K562 (cell line): ENCODE measurements around the gene NUP205. TPM values are rescaled to one million over a fixed set of nuclear protein-coding genes. Genes with fewer than 3 reads are reported as not detected.

Experiments used
- ATAC-seq: fragments of 200-7000 bp; cut with Tn5 transposase; 3 replicates; pipeline ENCODE4 v1.9.1; 2020; ENCODE audit warnings: moderate library complexity
- BruUV-seq: library from RNA; stranded (reverse); fragments of 400-500 nt; replicated peaks from 2 replicates; lab custom pipeline; 2021; lab: Mats Ljungman, UMichigan
- CTCF ChIA-PET: fragments of 300-600 bp; formaldehyde crosslinking; extraction: SDS; loops from one replicate; lab custom pipeline; 2021; ENCODE audit warnings: low intra/inter-chr PET ratio; lab: Yijun Ruan, JAX
- POLR2A ChIA-PET: fragments of 300-600, 350-650 bp; sonication (Branson Sonifier 250); formaldehyde crosslinking; extraction: SDS; loops from one replicate; lab custom pipeline; 2021; ENCODE audit warnings: antibody characterized with exemption, inconsistent platforms; lab: Yijun Ruan, JAX
- DNase-seq, 4 experiments: peaks; one replicate each; pipeline versions ENCODE4 v3.0.0 to v3.0.0-alpha.2; 2011 to 2018; ENCODE audit warnings: low spot score in 3 of 4, mixed read lengths in 3 of 4; ENCODE audit errors: extremely low read depth in 1 of 4
- FAIRE-seq: peaks from 2 replicates; lab custom pipeline; 2011; peaks lifted over from hg19 to GRCh38; lab: Jason Lieb, UNC
- H2AFZ ChIP-seq: 2 replicates; pipeline ENCODE4 v1.6.0; 2011; ENCODE audit warnings: low read depth, low read length, control low read depth, inconsistent platforms
- H3K27ac ChIP-seq: fragments of 200-600 bp; 3 replicates; pipeline ENCODE4 v1.8.0; 2011; ENCODE audit warnings: low read depth, mild to moderate bottlenecking, control low read depth, inconsistent platforms, low read length, moderate library complexity, mixed read lengths; ENCODE audit errors: extremely low read depth
- H3K27me3 ChIP-seq, 2 experiments: fragments of 300-600 bp in 1 of 2; 2 replicates in 1 of 2; 3 replicates in 1 of 2; pipeline versions ENCODE4 v1.6.0 to v1.8.0; 2011; ENCODE audit warnings: inconsistent platforms in 2 of 2, low read length in 2 of 2, mild to moderate bottlenecking in 1 of 2, mixed read lengths in 1 of 2, moderate library complexity in 1 of 2; ENCODE audit not compliant: control insufficient read depth in 2 of 2, insufficient read depth in 2 of 2
- H3K36me3 ChIP-seq: fragments of 300-600 bp; 3 replicates; pipeline ENCODE4 v1.8.0; 2011; ENCODE audit warnings: mild to moderate bottlenecking, low read length, inconsistent platforms; ENCODE audit not compliant: control insufficient read depth, insufficient read depth
- H3K4me1 ChIP-seq, 2 experiments: fragments of 200-600 bp in 1 of 2; replicated peaks in 1 of 2; 2 replicates in 1 of 2; 3 replicates in 1 of 2; pipeline versions ENCODE4 v1.5.1 to v1.8.0; 2011; ENCODE audit warnings: inconsistent platforms in 2 of 2, low read length in 2 of 2, mild to moderate bottlenecking in 1 of 2, mixed read lengths in 1 of 2, moderate library complexity in 1 of 2; ENCODE audit not compliant: control insufficient read depth in 2 of 2, insufficient read depth in 2 of 2
- H3K4me2 ChIP-seq: 2 replicates; pipeline ENCODE4 v1.6.1; 2011; ENCODE audit warnings: low read length, control low read depth, inconsistent platforms, mixed read lengths; ENCODE audit not compliant: insufficient read depth
- H3K4me3 ChIP-seq: fragments of 200-600 bp; sonication (generic), shearing (Covaris generic); 2 replicates; pipeline ENCODE4 v1.5.1; 2016; ENCODE audit warnings: control low read depth, inconsistent platforms
- H3K79me2 ChIP-seq: fragments of 200-600 bp; 3 replicates; pipeline ENCODE4 v1.8.0; 2011; ENCODE audit warnings: low read length, inconsistent platforms; ENCODE audit not compliant: control insufficient read depth, insufficient read depth
- H3K9ac ChIP-seq, 2 experiments: 2 replicates each; pipeline versions ENCODE4 v1.6.0 to v1.6.1; 2011; ENCODE audit warnings: low read depth in 2 of 2, low read length in 2 of 2, control low read depth in 1 of 2, inconsistent platforms in 1 of 2, mild to moderate bottlenecking in 1 of 2, mixed read lengths in 1 of 2; ENCODE audit not compliant: insufficient read depth in 1 of 2
- H3K9me1 ChIP-seq: one replicate; pipeline ENCODE4 v1.6.0; 2011; ENCODE audit warnings: inconsistent platforms, mild to moderate bottlenecking, low read length, moderate library complexity; ENCODE audit not compliant: control insufficient read depth, insufficient read depth
- H3K9me3 ChIP-seq: replicated peaks from 2 replicates; pipeline ENCODE4 v1.5.1; 2011; ENCODE audit warnings: low read depth, low read length, inconsistent platforms; ENCODE audit not compliant: control insufficient read depth, insufficient read depth
- H4K20me1 ChIP-seq: replicated peaks from 2 replicates; pipeline ENCODE4 v1.6.1; 2011; ENCODE audit warnings: low read length, inconsistent platforms, mixed read lengths; ENCODE audit not compliant: control insufficient read depth, insufficient read depth
- BCOR ChIP-seq: fragments of 450-650 bp; IDR thresholded peaks from 2 replicates; pipeline ENCODE4 v1.6.1; 2016
- CUX1 ChIP-seq: fragments of 200-800 bp; sonication (Bioruptor generic); IDR thresholded peaks from 2 replicates; pipeline ENCODE4 v1.6.1; 2016; ENCODE audit warnings: missing genetic modification characterization, missing compliant biosample characterization
- MAFK ChIP-seq: IDR thresholded peaks from 2 replicates; pipeline ENCODE4 v1.6.1; 2011; ENCODE audit warnings: low read length, improper control_type of control experiment
- PHF8 ChIP-seq: fragments of 200-600 bp; sonication (generic); IDR thresholded peaks from 2 replicates; pipeline ENCODE4 v1.6.1; 2012; ENCODE audit warnings: mixed run types, mild to moderate bottlenecking, inconsistent platforms, low read length, moderate library complexity, borderline replicate concordance
- SMAD1 ChIP-seq: fragments of 150-350 bp; IDR thresholded peaks from 2 replicates; pipeline ENCODE4 v1.6.1; 2014; ENCODE audit warnings: low read length, low read depth; ENCODE audit not compliant: partially characterized antibody
- TCF3 ChIP-seq: sonication (generic); formaldehyde crosslinking; IDR thresholded peaks from 2 replicates; pipeline ENCODE4 v1.4.0; 2020; ENCODE audit warnings: mild to moderate bottlenecking, missing genetic modification reagents
- TEAD4 ChIP-seq, 2 experiments: sonication (generic) in 1 of 2; formaldehyde crosslinking in 1 of 2; IDR thresholded peaks; 2 replicates each; pipeline versions ENCODE4 v1.6.1 to v1.8.0; 2012 to 2022; ENCODE audit warnings: borderline replicate concordance in 1 of 2, inconsistent platforms in 1 of 2, low read length in 1 of 2, mild to moderate bottlenecking in 1 of 2, missing genetic modification reagents in 1 of 2
- ZNF318 ChIP-seq, 2 experiments: fragments of 450-650 bp; IDR thresholded peaks; 2 replicates each; pipeline ENCODE4 v1.6.1; 2016; ENCODE audit warnings: mild to moderate bottlenecking in 2 of 2, borderline replicate concordance in 1 of 2, low read depth in 1 of 2, moderate library complexity in 1 of 2
- WGBS: fragments of 100-300 bp; shearing (Covaris generic); methylation state at CpG from one replicate; pipeline ENCODE4 v1.1.6; 2016; ENCODE audit warnings: low coverage, mixed read lengths; ENCODE audit not compliant: insufficient coverage; ENCODE audit errors: missing lambda C conversion rate; 5-methylcytosine and 5-hydroxymethylcytosine counted together
- in situ Hi-C: fragments of 300-500 bp; cut with MboI; formaldehyde crosslinking; loops from 4 replicates; pipeline ENCODE4 v1.15.0; 2018; ENCODE audit warnings: inconsistent platforms, mixed read lengths
- intact Hi-C: fragments of 100-400 bp; cut with micrococcal nuclease; formaldehyde crosslinking; loops from 2 replicates; pipeline ENCODE4 v1.14.2; 2022
- polyA plus RNA-seq, 8 experiments: library from polyadenylated mRNA; depleted of rRNA in 4 of 8; stranded (reverse) in 5 of 8; unstranded in 3 of 8; fragments of >200 nt; fragmentation: Nextera tagmentation in 2 of 8; fragmentation: Illumina TruSeq in 1 of 8; extraction: Ambion mirVana in 2 of 8; extraction: Trizol in 1 of 8; gene quantifications; 2 replicates each; pipeline versions ENCODE4 v1.2.1 to v1.2.3, GENCODE V29; 2011 to 2014; ENCODE audit warnings: inconsistent platforms in 1 of 8, missing spikeins in 1 of 8
- total RNA-seq, 7 experiments: library from RNA; depleted of rRNA in 6 of 7; stranded (reverse); fragments of >200 nt in 6 of 7; fragmentation: Illumina TruSeq in 2 of 7; extraction: Trizol in 2 of 7; gene quantifications; 2 replicates each; pipeline versions ENCODE4 v1.2.1 to v1.2.3, GENCODE V29; 2011 to 2021; ENCODE audit warnings: low replicate concordance in 1 of 7

Gene NUP205
- total and polyA plus RNA-seq, 9 of the 15 experiments (the other 6 are each of a cell fraction or from before 2014, with no cell fraction given) = 101 to 282 (median 193) TPM

- no peak overlapping the region for H3K4me2 ChIP-seq
- intact Hi-C loops = loop anchor here (10.0 kb wide), 1 partner anchor 1020 kb away; the partner anchor contains the start of gene BPGM
- 21% methylated on average over 3 of the region's 3 CpGs for WGBS
- no peak for TF ChIP-seq MAFK
- no peak for TF ChIP-seq BCOR
- TF ChIP-seq SMAD1 = no peak
- TF ChIP-seq TEAD4 (IDR thresholded peaks at IDR 0.05; ENCODE audit: low read length) = peak; percentile 57; the same call in 1 of the 2 replicates
- no peak for TF ChIP-seq TEAD4 (CRISPR knock-in tag; IDR thresholded peaks at IDR 0.05; ENCODE audit: borderline replicate concordance)
- no peak for TF ChIP-seq PHF8
- no peak for TF ChIP-seq CUX1
- peak; percentile 51 for TF ChIP-seq TCF3 (CRISPR knock-in tag)
- no peak for TF ChIP-seq ZNF318 (IDR thresholded peaks at IDR 0.05; ENCODE audit: borderline replicate concordance in 1 of 2, low read depth in 1 of 2)
Measured at GRCh38 chr7:135665042-135665441, 107.3 kb downstream of the NUP205 start.

More at GRCh38 chr7:135665042-135665441, 107.3 kb downstream of the NUP205 start:
- H3K9me3 ChIP-seq = no peaks in the 10 kb centered on the region
- H3K27me3 ChIP-seq = no peaks in the 10 kb centered on the region
- H3K27ac ChIP-seq = no peak overlapping the region
- DNase-seq (peak in 1 of 4 experiments; percentile 28), FAIRE-seq (no peak), ATAC-seq (no peak)
- no peak overlapping the region for H2AFZ ChIP-seq
- H3K4me1 ChIP-seq = peaks cover 19 to 20% of the 10 kb centered on the region in 2 experiments
- H3K79me2 ChIP-seq = peaks cover 76% of the 10 kb centered on the region
- ChIA-PET POLR2A (interaction anchor here (0.7 to 4.7 kb wide), 3 partner anchors 8 to 284 kb away, joined by 3 to 71 read pairs (median 3); no protein-coding TSS in a partner anchor), CTCF (no interaction called here)
- peaks cover 5% of the 10 kb centered on the region for H3K9me1 ChIP-seq
- no peaks in the 10 kb centered on the region for H4K20me1 ChIP-seq
- no TSS peak for BruUV-seq
- H3K9ac ChIP-seq = no peak overlapping the region
- no peak overlapping the region for H3K4me3 ChIP-seq
- in situ Hi-C loops = no loop called here
- peaks cover 13% of the 10 kb centered on the region for H3K36me3 ChIP-seq
